ENCODE data around the gene OSBPL3.

Gene OSBPL3

GRCh38 chr7:24902931-24903330 lies 77.0 kb downstream of the OSBPL3 start:
- TF ChIP-seq CEBPB (IDR thresholded peaks at IDR 0.05) (no peak), FOXM1 (IDR thresholded peaks at IDR 0.05; ENCODE audit: borderline replicate concordance, low read depth) (no peak), ZBTB7A (IDR thresholded peaks at IDR 0.05; ENCODE audit: low read depth) (no peak), TAF1 (IDR thresholded peaks at IDR 0.05; ENCODE audit: low read depth) (no peak), RAD21 (IDR thresholded peaks at IDR 0.05; ENCODE audit: low read depth) (no peak), EP300 (IDR thresholded peaks at IDR 0.05; ENCODE audit: borderline replicate concordance) (no peak), USF1 (IDR thresholded peaks at IDR 0.05) (no peak), MAX (IDR thresholded peaks at IDR 0.05) (no peak), TCF12 (IDR thresholded peaks at IDR 0.05; ENCODE audit: low read depth) (no peak), REST (IDR thresholded peaks at IDR 0.05; ENCODE audit: low read depth) (no peak), NFIC (IDR thresholded peaks at IDR 0.05) (no peak), CREB1 (IDR thresholded peaks at IDR 0.05; ENCODE audit: low read depth) (no peak)

GRCh38 chr7:24902276-24902675 lies 77.7 kb downstream of the OSBPL3 start:
- TF ChIP-seq TEAD4 (IDR thresholded peaks at IDR 0.05) (no peak), TCF12 (IDR thresholded peaks at IDR 0.05; ENCODE audit: low read depth) (no peak), EP300 (IDR thresholded peaks at IDR 0.05; ENCODE audit: borderline replicate concordance) (no peak), USF1 (IDR thresholded peaks at IDR 0.05) (no peak), RAD21 (IDR thresholded peaks at IDR 0.05; ENCODE audit: low read depth) (no peak), FOXM1 (IDR thresholded peaks at IDR 0.05; ENCODE audit: borderline replicate concordance, low read depth) (no peak), YY1 (IDR thresholded peaks at IDR 0.05; ENCODE audit: low read depth) (no peak), CEBPB (IDR thresholded peaks at IDR 0.05) (no peak), CREB1 (IDR thresholded peaks at IDR 0.05; ENCODE audit: low read depth) (no peak), ZBTB7A (IDR thresholded peaks at IDR 0.05; ENCODE audit: low read depth) (no peak), EGR1 (IDR thresholded peaks at IDR 0.05) (no peak), NFIC (IDR thresholded peaks at IDR 0.05) (no peak), TAF1 (IDR thresholded peaks at IDR 0.05; ENCODE audit: low read depth) (no peak), MAX (IDR thresholded peaks at IDR 0.05) (no peak)

GRCh38 chr7:24899905-24900304 lies 80.1 kb downstream of the OSBPL3 start:
- TF ChIP-seq RAD21 (IDR thresholded peaks at IDR 0.05; ENCODE audit: low read depth) (no peak), TCF12 (IDR thresholded peaks at IDR 0.05; ENCODE audit: low read depth) (no peak)

GRCh38 chr7:24899161-24899560 lies 80.8 kb downstream of the OSBPL3 start:
- TF ChIP-seq EGR1 (IDR thresholded peaks at IDR 0.05), result no peak

- TF ChIP-seq FOXM1 (IDR thresholded peaks at IDR 0.05; ENCODE audit: borderline replicate concordance, low read depth), result no peak
- TF ChIP-seq RAD21 (IDR thresholded peaks at IDR 0.05; ENCODE audit: low read depth), result no peak
- TF ChIP-seq USF1 (IDR thresholded peaks at IDR 0.05), result no peak
- TF ChIP-seq TAF1 (IDR thresholded peaks at IDR 0.05; ENCODE audit: low read depth), result no peak
- TF ChIP-seq MAX (IDR thresholded peaks at IDR 0.05), result no peak
- TF ChIP-seq TCF12 (IDR thresholded peaks at IDR 0.05; ENCODE audit: low read depth), result no peak
These were observed 81.3 kb downstream of the OSBPL3 start for GRCh38 chr7:24898691-24899090.

- no peak for TF ChIP-seq EP300 (IDR thresholded peaks at IDR 0.05; ENCODE audit: borderline replicate concordance)
- TF ChIP-seq REST (IDR thresholded peaks at IDR 0.05; ENCODE audit: low read depth), result no peak
- TF ChIP-seq TCF12 (IDR thresholded peaks at IDR 0.05; ENCODE audit: low read depth), result no peak
- no peak for TF ChIP-seq YY1 (IDR thresholded peaks at IDR 0.05; ENCODE audit: low read depth)
- TF ChIP-seq CREB1 (IDR thresholded peaks at IDR 0.05; ENCODE audit: low read depth), result no peak
- TF ChIP-seq RAD21 (IDR thresholded peaks at IDR 0.05; ENCODE audit: low read depth), result no peak
- no peak for TF ChIP-seq TAF1 (IDR thresholded peaks at IDR 0.05; ENCODE audit: low read depth)
- TF ChIP-seq CEBPB (IDR thresholded peaks at IDR 0.05), result no peak
- no peak for TF ChIP-seq FOXM1 (IDR thresholded peaks at IDR 0.05; ENCODE audit: borderline replicate concordance, low read depth)
- TF ChIP-seq ZBTB7A (IDR thresholded peaks at IDR 0.05; ENCODE audit: low read depth), result no peak
- no peak for TF ChIP-seq TEAD4 (IDR thresholded peaks at IDR 0.05)
- no peak for TF ChIP-seq EGR1 (IDR thresholded peaks at IDR 0.05)
- no peak for TF ChIP-seq MAX (IDR thresholded peaks at IDR 0.05)
- no peak for TF ChIP-seq USF1 (IDR thresholded peaks at IDR 0.05)
- TF ChIP-seq NFIC (IDR thresholded peaks at IDR 0.05), result no peak
These were observed 83.9 kb downstream of the OSBPL3 start for GRCh38 chr7:24896031-24896501.
